ENCODE measurements around the gene PRKAG2.

Gene PRKAG2

GRCh38 chr7:151614019-151614418, 262.9 kb downstream of the PRKAG2 start:
- TF ChIP-seq CTCF (IDR thresholded peaks at IDR 0.05) = no peak

GRCh38 chr7:151611878-151612277, 265.0 kb downstream of the PRKAG2 start:
- TF ChIP-seq CTCF (IDR thresholded peaks at IDR 0.05) = no peak

- TF ChIP-seq CTCF (IDR thresholded peaks at IDR 0.05) = no peak
Measured at GRCh38 chr7:151611041-151611440, 265.9 kb downstream of the PRKAG2 start.

GRCh38 chr7:151608031-151608551, 268.8 kb downstream of the PRKAG2 start:
- no peak for TF ChIP-seq CTCF (IDR thresholded peaks at IDR 0.05)

GRCh38 chr7:151607464-151607867, 269.4 kb downstream of the PRKAG2 start:
- no peak for TF ChIP-seq CTCF (IDR thresholded peaks at IDR 0.05)

- TF ChIP-seq CTCF (IDR thresholded peaks at IDR 0.05) = no peak
Measured at GRCh38 chr7:151603951-151604350, 273.0 kb downstream of the PRKAG2 start.

GRCh38 chr7:151601521-151602305, 275.2 kb downstream of the PRKAG2 start:
- TF ChIP-seq CTCF (IDR thresholded peaks at IDR 0.05) = no peak

Measured in LNCAP (cell line).